H1 (cell line): ENCODE results near the gene CMTR1.

Source experiments
- BCL11A ChIP-seq, 2 experiments: IDR thresholded peaks; one replicate each; pipeline ENCODE4 v1.6.1; 2011; ENCODE audit warnings: low read depth in 2 of 2, low read length in 2 of 2, mild to moderate bottlenecking in 2 of 2
- POLR2A ChIP-seq, 2 experiments: IDR thresholded peaks; 1 replicate in 1 of 2; 2 replicates in 1 of 2; pipeline ENCODE4 v1.6.1; 2011; ENCODE audit warnings: low read depth in 2 of 2, low read length in 2 of 2, mild to moderate bottlenecking in 2 of 2; ENCODE audit errors: control extremely low read depth in 1 of 2

DNA sequence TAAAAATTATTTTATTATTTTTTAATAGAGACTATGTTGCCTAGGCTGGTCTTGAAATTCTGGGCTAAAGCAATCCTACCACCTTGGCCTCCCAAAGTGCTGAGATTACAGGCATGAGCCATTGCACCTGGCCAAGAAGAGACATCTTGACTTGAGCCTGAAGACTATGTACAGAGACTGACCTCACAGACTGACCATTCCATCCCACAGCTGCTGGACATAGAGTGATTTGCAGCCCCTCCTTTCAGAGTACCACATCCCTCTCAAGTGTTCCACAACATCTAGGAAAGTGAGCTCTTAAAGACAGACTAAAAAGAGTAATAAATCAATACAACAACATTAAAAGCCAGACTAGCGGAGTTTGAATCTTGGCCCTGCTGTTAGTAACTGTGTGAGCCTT lies 40.2 kb upstream of the CMTR1 start:
- no peak for TF ChIP-seq POLR2A (IDR thresholded peaks at IDR 0.05; ENCODE audit: control extremely low read depth in 1 of 2, low read depth in 2 of 2, low read length in 2 of 2)
- no peak for TF ChIP-seq BCL11A (IDR thresholded peaks at IDR 0.05; ENCODE audit: low read depth in 2 of 2, low read length in 2 of 2)
